ENCODE measurements around the gene PDK1. TPM values are rescaled to one million over a fixed set of nuclear protein-coding genes. Genes with fewer than 3 reads are reported as not detected.
A peak's percentile ranks its signal among the peaks of the same experiment; 100 is the strongest.

The PDK1 gene
- total and polyA plus RNA-seq, 2 donors from 2014 or later = 4.6 to 19.2 TPM

DNA sequence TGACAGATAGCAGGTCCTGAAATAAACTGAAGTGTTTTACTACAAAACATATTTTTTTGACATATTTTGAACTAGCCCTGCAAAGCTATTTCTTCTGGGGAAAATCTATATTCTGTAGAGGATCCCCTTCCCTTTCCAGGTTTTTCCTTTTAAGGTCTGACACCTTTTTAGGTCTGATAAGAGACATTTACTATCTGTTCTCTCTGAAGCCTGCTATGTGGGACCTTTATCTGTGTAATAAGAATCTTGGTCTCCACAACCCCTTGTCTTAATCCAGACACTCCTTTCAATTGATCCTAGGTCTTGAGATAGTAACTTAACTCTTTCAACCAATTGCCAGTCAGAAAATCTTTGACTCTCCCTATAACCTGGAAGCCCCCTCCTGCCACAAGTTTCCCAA lies 5.5 kb upstream of the PDK1 start:
- Histone ChIP-seq H3K27ac (ENCODE audit: low read depth in 2 of 2, low read length in 2 of 2) (no peak overlapping the region), H3K4me1 (ENCODE audit: control insufficient read depth in 2 of 3, insufficient read depth in 2 of 3, low read depth in 1 of 3, low read length in 3 of 3) (peaks cover 0 to 2% (median 0%) of the 10 kb centered on the region in 3 donors), H3K9ac (ENCODE audit: low read length in 3 of 3) (no peak overlapping the region), H3K9me3 (ENCODE audit: control insufficient read depth in 2 of 3, insufficient read depth in 1 of 3, low read length in 3 of 3) (no peaks in the 10 kb centered on the region), H3K27me3 (ENCODE audit: control insufficient read depth, insufficient read depth, low read length) (no peaks in the 10 kb centered on the region), H3K36me3 (ENCODE audit: control insufficient read depth in 2 of 3, insufficient read depth in 3 of 3, low read length in 3 of 3) (no peaks in the 10 kb centered on the region), H3K4me3 (ENCODE audit: low read length in 3 of 3) (no peak overlapping the region)
- intact Hi-C loops (cut with DNase I) = no loop called here
- DNase-seq (no peak), FAIRE-seq (no peak)
- TF ChIP-seq, protein P1, sequence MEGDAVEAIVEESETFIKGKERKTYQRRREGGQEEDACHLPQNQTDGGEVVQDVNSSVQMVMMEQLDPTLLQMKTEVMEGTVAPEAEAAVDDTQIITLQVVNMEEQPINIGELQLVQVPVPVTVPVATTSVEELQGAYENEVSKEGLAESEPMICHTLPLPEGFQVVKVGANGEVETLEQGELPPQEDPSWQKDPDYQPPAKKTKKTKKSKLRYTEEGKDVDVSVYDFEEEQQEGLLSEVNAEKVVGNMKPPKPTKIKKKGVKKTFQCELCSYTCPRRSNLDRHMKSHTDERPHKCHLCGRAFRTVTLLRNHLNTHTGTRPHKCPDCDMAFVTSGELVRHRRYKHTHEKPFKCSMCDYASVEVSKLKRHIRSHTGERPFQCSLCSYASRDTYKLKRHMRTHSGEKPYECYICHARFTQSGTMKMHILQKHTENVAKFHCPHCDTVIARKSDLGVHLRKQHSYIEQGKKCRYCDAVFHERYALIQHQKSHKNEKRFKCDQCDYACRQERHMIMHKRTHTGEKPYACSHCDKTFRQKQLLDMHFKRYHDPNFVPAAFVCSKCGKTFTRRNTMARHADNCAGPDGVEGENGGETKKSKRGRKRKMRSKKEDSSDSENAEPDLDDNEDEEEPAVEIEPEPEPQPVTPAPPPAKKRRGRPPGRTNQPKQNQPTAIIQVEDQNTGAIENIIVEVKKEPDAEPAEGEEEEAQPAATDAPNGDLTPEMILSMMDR (IDR thresholded peaks at IDR 0.05; ENCODE audit: borderline replicate concordance, extremely low read depth, insufficient read depth) = no peak

DNA sequence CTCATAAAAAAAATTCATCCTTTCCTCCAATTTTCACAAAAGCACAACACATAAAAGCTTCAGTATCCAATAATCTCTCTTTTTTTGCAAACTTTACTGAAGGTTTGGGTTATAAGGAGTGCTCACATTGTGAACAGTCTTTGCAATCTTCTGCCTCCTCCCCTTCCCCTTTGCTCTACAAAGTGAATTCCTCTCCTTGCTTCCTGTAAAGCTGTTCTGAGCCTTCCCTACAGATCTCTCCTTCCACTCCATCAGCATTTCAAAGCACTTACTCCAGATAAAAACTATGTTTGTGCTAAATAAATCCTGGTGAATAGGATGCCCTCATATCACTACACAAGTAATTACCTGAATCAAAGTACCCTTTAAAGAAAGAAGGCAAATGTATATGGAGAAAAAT lies 4.6 kb upstream of the PDK1 start:
- H3K9me3 ChIP-seq (ENCODE audit: control insufficient read depth in 2 of 3, insufficient read depth in 1 of 3, low read length in 3 of 3) = no peaks in the 10 kb centered on the region
- TF ChIP-seq, protein P1 (IDR thresholded peaks at IDR 0.05; ENCODE audit: borderline replicate concordance, extremely low read depth, insufficient read depth) = no peak
- no peak overlapping the region for H3K4me3 ChIP-seq (ENCODE audit: low read length in 3 of 3)
- no peaks in the 10 kb centered on the region for H3K36me3 ChIP-seq (ENCODE audit: control insufficient read depth in 2 of 3, insufficient read depth in 3 of 3, low read length in 3 of 3)
- intact Hi-C loops (cut with DNase I) = no loop called here
- peak in 1 of 5 donors; percentile 32 for DNase-seq
- no peak overlapping the region for H3K27ac ChIP-seq (ENCODE audit: low read depth in 2 of 2, low read length in 2 of 2)
- peaks cover 0 to 2% (median 0%) of the 10 kb centered on the region in 3 donors for H3K4me1 ChIP-seq (ENCODE audit: control insufficient read depth in 2 of 3, insufficient read depth in 2 of 3, low read depth in 1 of 3, low read length in 3 of 3)
- no peaks in the 10 kb centered on the region for H3K27me3 ChIP-seq (ENCODE audit: control insufficient read depth, insufficient read depth, low read length)
- no peak for FAIRE-seq
- H3K9ac ChIP-seq (ENCODE audit: low read length in 3 of 3) = no peak overlapping the region

DNA sequence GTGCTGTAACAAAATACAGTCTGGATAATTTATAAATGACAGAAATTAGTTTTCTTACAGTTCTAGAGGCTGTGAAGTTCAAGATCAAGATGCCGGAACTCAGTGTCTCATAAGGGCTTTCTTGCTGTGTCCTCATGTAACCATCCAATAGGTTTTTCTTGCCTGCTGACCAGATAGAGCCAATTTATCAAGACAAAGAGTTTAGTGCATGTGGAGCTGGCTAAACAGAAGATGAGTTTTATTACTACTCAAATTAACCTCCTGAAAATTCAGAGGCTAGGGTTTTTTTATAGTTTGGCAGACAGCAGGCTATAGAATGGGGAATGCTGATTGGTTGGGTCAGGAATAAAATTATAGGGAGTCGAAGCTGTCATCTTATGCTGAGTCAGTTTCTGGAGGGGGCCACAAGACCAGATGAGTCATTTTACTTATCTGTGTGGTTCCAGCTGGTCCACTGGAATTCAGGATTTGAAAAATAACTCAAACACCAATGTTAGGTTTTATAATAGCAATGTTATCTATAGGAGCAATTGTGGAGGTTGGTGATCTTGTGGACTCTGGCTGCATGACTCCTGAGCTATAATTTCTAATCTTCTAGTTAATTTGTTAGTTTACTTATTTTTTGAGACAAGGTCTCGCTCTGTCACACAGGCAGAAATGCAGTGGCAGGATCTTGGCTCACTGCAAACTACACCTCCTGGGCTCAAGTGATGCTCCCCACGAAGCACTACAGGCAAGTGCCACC lies 3.2 kb upstream of the PDK1 start:
- no peaks in the 10 kb centered on the region for H3K36me3 ChIP-seq (ENCODE audit: control insufficient read depth in 2 of 3, insufficient read depth in 3 of 3, low read length in 3 of 3)
- TF ChIP-seq, protein P1 (IDR thresholded peaks at IDR 0.05; ENCODE audit: borderline replicate concordance, extremely low read depth, insufficient read depth) = no peak
- DNase-seq (no peak), FAIRE-seq (no peak)
- H3K9ac ChIP-seq (ENCODE audit: low read length in 3 of 3) = no peak overlapping the region
- no peaks in the 10 kb centered on the region for H3K9me3 ChIP-seq (ENCODE audit: control insufficient read depth in 2 of 3, insufficient read depth in 1 of 3, low read length in 3 of 3)
- H3K4me1 ChIP-seq (ENCODE audit: control insufficient read depth in 2 of 3, insufficient read depth in 2 of 3, low read depth in 1 of 3, low read length in 3 of 3) = peaks cover 0 to 8% (median 5%) of the 10 kb centered on the region in 3 donors
- no peaks in the 10 kb centered on the region for H3K27me3 ChIP-seq (ENCODE audit: control insufficient read depth, insufficient read depth, low read length)
- no peak overlapping the region for H3K27ac ChIP-seq (ENCODE audit: low read depth in 2 of 2, low read length in 2 of 2)
- no peak overlapping the region for H3K4me3 ChIP-seq (ENCODE audit: low read length in 3 of 3)
- intact Hi-C loops (cut with DNase I) = no loop called here
